Caco-2 (cell line): Measurements from ENCODE around the gene ZG16. TPM values are rescaled to one million over a fixed set of nuclear protein-coding genes. Genes with fewer than 3 reads are reported as not detected.
"Not testable (repeated sequence)": the region's sequence is repeated elsewhere in the genome, so short reads cannot be mapped to it uniquely, and the experiment has no call there.

Experiments used
- BruUV-seq: library from RNA; stranded (reverse); fragments of 400-500 nt; replicated peaks from 2 replicates; lab custom pipeline; 2021; lab: Mats Ljungman, UMichigan
- CTCF ChIA-PET: fragments of 300-600 bp; sonication (Branson Sonifier 250); formaldehyde crosslinking; loops from one replicate; lab custom pipeline; 2022; ENCODE audit warnings: antibody characterized with exemption; lab: Charles Lee
- POLR2A ChIA-PET: fragments of 300-600 bp; sonication (Branson Sonifier 250); formaldehyde crosslinking; loops from one replicate; lab custom pipeline; 2022; ENCODE audit warnings: antibody characterized with exemption; lab: Charles Lee
- DNase-seq, 2 experiments: peaks; one replicate each; pipeline versions ENCODE4 v3.0.0 to v3.0.0-alpha.2; 2020 to 2022
- H3K27me3 ChIP-seq: replicated peaks from 2 replicates; pipeline ENCODE4 v1.6.0; 2011; ENCODE audit warnings: low read length; ENCODE audit not compliant: control insufficient read depth, insufficient read depth
- H3K36me3 ChIP-seq: 2 replicates; pipeline ENCODE4 v1.5.1; 2011; ENCODE audit warnings: low read length; ENCODE audit not compliant: control insufficient read depth, insufficient read depth
- H3K4me1 ChIP-seq: fragments of 250-450 bp; sonication (Bioruptor Pico); 2 replicates; pipeline ENCODE4 v1.5.1; 2020; ENCODE audit warnings: mild to moderate bottlenecking
- H3K4me3 ChIP-seq: 2 replicates; pipeline ENCODE4 v1.5.1; 2011; ENCODE audit warnings: low read depth, mild to moderate bottlenecking, control low read depth, low read length
- H3K9me3 ChIP-seq: fragments of 250-450 bp; sonication (Bioruptor Pico); 2 replicates; pipeline ENCODE4 v1.5.1; 2020; ENCODE audit warnings: mild to moderate bottlenecking, moderate library complexity
- H3K27ac Mint-ChIP-seq: one replicate; pipeline ENCODE4 v1.8.0; 2022; ENCODE audit warnings: mixed read lengths; ENCODE audit not compliant: unreplicated experiment
- H3K27me3 Mint-ChIP-seq: one replicate; pipeline ENCODE4 v1.8.0; 2022; ENCODE audit warnings: mixed read lengths; ENCODE audit not compliant: insufficient read depth, unreplicated experiment
- H3K36me3 Mint-ChIP-seq: one replicate; pipeline ENCODE4 v1.8.0; 2022; ENCODE audit warnings: mild to moderate bottlenecking, mixed read lengths; ENCODE audit not compliant: insufficient read depth, unreplicated experiment
- H3K4me1 Mint-ChIP-seq: one replicate; pipeline ENCODE4 v1.8.0; 2022; ENCODE audit warnings: low read depth, mixed read lengths; ENCODE audit not compliant: unreplicated experiment
- H3K4me3 Mint-ChIP-seq: one replicate; pipeline ENCODE4 v1.8.0; 2022; ENCODE audit warnings: mild to moderate bottlenecking, moderate library complexity, mixed read lengths; ENCODE audit not compliant: unreplicated experiment
- H3K9me3 Mint-ChIP-seq: one replicate; pipeline ENCODE4 v1.8.0; 2022; ENCODE audit warnings: mixed read lengths; ENCODE audit not compliant: unreplicated experiment
- intact Hi-C: fragments of 100-400 bp; cut with micrococcal nuclease; formaldehyde crosslinking; loops from one replicate; pipeline ENCODE4 v1.10.0; 2022; ENCODE audit not compliant: unreplicated experiment
- total RNA-seq: library from RNA; stranded (reverse); gene quantifications from 2 replicates; pipeline ENCODE4 v1.2.3, GENCODE V29; 2022
- TF ChIP-seq, protein P1 (sequence below), 2 experiments: fragments of 200-600 bp in 1 of 2; IDR thresholded peaks; 1 replicate in 1 of 2; 2 replicates in 1 of 2; pipeline versions ENCODE4 v1.5.1 to v1.8.0; 2011 to 2022; ENCODE audit warnings: antibody characterized with exemption in 1 of 2, control low read depth in 1 of 2, inconsistent platforms in 1 of 2, low read depth in 1 of 2, low read length in 1 of 2, mild to moderate bottlenecking in 1 of 2, moderate library complexity in 1 of 2; ENCODE audit not compliant: insufficient read depth in 1 of 2, severe bottlenecking in 1 of 2, unreplicated experiment in 1 of 2

Gene ZG16
- total RNA-seq, 1 experiment from 2014 or later, result 1.9 TPM

DNA sequence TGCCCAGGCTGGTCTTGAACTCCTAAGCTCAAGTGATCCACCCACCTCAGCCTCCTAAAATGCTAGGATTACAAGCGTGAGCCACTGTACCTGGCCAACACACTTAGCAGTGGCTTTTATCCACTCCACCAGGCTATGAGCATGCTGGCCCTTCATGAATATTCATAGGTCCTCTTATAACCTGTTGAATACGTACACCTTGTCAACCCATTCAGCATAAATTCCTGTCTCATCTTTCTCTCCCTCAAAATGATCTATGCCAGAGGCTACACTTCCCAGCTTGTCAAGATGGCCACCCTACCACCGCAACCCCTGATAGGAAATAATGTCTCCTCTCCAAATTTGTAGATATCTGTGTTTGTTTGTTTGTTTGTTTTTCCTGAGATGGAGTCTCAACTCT is 11.0 kb upstream of the ZG16 start:
- Mint-ChIP-seq H3K4me3 (no peak overlapping the region), H3K9me3 (no peaks in the 10 kb centered on the region), H3K36me3 (no peaks in the 10 kb centered on the region), H3K27me3 (no peaks in the 10 kb centered on the region), H3K4me1 (peaks cover 24% of the 10 kb centered on the region), H3K27ac (no peak overlapping the region)
- Histone ChIP-seq H3K4me3 (no peak overlapping the region), H3K4me1 (peaks cover 8% of the 10 kb centered on the region), H3K9me3 (no peaks in the 10 kb centered on the region), H3K36me3 (peaks cover 1% of the 10 kb centered on the region; the same call in 1 of the 2 replicates), H3K27me3 (no peaks in the 10 kb centered on the region)
- ChIA-PET CTCF (no interaction called here), POLR2A (no interaction called here)
- DNase-seq, result no peak
- no TSS peak for BruUV-seq
- TF ChIP-seq, protein P1, sequence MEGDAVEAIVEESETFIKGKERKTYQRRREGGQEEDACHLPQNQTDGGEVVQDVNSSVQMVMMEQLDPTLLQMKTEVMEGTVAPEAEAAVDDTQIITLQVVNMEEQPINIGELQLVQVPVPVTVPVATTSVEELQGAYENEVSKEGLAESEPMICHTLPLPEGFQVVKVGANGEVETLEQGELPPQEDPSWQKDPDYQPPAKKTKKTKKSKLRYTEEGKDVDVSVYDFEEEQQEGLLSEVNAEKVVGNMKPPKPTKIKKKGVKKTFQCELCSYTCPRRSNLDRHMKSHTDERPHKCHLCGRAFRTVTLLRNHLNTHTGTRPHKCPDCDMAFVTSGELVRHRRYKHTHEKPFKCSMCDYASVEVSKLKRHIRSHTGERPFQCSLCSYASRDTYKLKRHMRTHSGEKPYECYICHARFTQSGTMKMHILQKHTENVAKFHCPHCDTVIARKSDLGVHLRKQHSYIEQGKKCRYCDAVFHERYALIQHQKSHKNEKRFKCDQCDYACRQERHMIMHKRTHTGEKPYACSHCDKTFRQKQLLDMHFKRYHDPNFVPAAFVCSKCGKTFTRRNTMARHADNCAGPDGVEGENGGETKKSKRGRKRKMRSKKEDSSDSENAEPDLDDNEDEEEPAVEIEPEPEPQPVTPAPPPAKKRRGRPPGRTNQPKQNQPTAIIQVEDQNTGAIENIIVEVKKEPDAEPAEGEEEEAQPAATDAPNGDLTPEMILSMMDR (IDR thresholded peaks at IDR 0.05; ENCODE audit: insufficient read depth in 1 of 2, low read depth in 1 of 2, low read length in 1 of 2, severe bottlenecking in 1 of 2, unreplicated experiment in 1 of 2), result no peak
- intact Hi-C loops, result no loop called here

DNA sequence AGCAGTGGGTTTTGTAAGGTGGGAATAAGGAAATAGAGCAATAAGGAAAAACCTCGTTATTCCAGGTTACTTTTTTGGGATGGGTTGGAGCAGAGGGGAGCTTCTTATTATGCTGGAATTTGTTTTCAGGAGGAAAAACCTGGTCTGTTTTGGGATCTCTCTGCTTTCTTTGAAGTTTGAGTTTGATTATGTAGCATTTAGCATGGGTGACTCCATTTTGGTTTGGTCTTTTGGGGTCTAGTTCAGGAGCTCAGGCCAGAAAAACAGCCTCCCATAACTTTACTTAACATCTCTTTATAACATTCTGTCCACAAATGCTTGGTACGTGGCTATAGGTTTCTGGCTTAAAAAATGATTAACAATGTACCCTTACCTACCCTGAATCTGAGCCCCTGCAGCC is 8.5 kb upstream of the ZG16 start:
- CTCF ChIA-PET, result interaction anchor here (0.7 kb wide), 1 partner anchor 11 kb away, joined by 3 read pairs; no protein-coding TSS in a partner anchor
- Histone ChIP-seq H3K4me3 (no peak overlapping the region), H3K4me1 (peaks cover 10% of the 10 kb centered on the region), H3K36me3 (no peaks in the 10 kb centered on the region), H3K27me3 (no peaks in the 10 kb centered on the region), H3K9me3 (no peaks in the 10 kb centered on the region)
- intact Hi-C loops, result no loop called here
- Mint-ChIP-seq H3K4me1 (peaks cover 24% of the 10 kb centered on the region), H3K27ac (no peak overlapping the region), H3K27me3 (no peaks in the 10 kb centered on the region), H3K4me3 (no peak overlapping the region), H3K9me3 (peaks cover 2% of the 10 kb centered on the region), H3K36me3 (peaks cover 6% of the 10 kb centered on the region)
- TF ChIP-seq, protein P1 (IDR thresholded peaks at IDR 0.05; ENCODE audit: insufficient read depth in 1 of 2, low read depth in 1 of 2, low read length in 1 of 2, severe bottlenecking in 1 of 2, unreplicated experiment in 1 of 2), result no peak
- POLR2A ChIA-PET, result no interaction called here
- no TSS peak for BruUV-seq
- no peak for DNase-seq

DNA sequence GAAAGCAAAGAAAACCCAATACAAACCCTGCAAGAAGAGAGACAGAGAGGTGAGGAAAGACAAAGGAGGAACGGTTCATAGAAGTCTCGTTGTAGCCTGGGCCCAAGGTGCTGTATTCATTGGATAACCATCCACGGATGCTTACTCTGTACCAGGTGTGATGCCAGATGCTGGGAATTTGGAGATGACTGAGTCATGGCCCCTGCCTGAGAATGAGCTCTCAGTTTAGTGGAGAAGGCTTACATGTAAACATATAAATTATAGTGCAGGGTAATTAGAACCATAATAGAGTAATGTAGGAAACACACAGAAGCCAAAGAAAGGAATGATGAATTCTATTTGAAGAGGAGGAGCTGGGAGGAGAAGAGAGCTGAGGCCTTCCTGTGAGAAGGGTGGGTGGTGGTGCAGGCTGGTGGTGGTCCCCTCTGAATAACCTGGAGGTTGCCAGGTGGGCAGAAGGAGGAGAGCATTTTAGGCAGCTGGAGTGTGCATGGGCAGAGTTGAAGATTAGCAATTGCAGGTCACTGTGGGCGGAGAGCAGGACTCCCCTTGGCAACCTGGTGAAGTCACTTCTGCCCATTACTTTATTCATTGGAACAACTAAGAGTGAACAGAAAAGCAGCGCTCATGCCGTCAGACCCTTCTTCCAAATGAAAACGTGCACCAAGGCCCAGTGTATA is 7.7 kb upstream of the ZG16 start:
- H3K9me3 ChIP-seq, result no peaks in the 10 kb centered on the region
- Mint-ChIP-seq H3K27me3 (no peaks in the 10 kb centered on the region), H3K4me1 (peaks cover 30% of the 10 kb centered on the region), H3K4me3 (no peak overlapping the region), H3K9me3 (peaks cover 10% of the 10 kb centered on the region), H3K27ac (peak overlapping the region; percentile 34), H3K36me3 (peaks cover 6% of the 10 kb centered on the region)
- ChIA-PET POLR2A (no interaction called here), CTCF (no interaction called here)
- BruUV-seq, result no TSS peak
- TF ChIP-seq, protein P1 (IDR thresholded peaks at IDR 0.05; ENCODE audit: insufficient read depth in 1 of 2, low read depth in 1 of 2, low read length in 1 of 2, severe bottlenecking in 1 of 2, unreplicated experiment in 1 of 2), result no peak
- no peaks in the 10 kb centered on the region for H3K27me3 ChIP-seq
- DNase-seq, result no peak
- no peaks in the 10 kb centered on the region for H3K36me3 ChIP-seq
- intact Hi-C loops, result no loop called here
- H3K4me3 ChIP-seq, result no peak overlapping the region
- H3K4me1 ChIP-seq, result peaks cover 5% of the 10 kb centered on the region

DNA sequence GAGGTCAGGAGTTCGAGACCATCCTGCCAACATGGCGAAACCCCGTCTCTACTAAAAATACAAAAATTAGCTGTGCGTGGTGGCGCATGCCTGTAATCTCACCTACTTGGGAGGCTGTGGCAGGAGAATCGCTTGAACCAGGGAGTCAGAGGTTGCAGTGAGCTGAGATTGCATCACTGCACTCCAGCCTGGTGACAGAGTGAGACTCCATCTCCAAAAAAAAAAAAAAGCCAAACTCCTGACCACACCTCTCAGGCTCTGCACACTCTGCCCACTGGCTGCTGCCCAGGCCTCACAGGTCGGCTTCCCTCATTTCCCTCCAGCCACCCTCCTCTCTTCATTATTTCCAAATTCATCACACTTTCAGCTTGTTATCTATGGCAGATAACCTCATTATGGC is 5.7 kb upstream of the ZG16 start:
- H3K36me3 Mint-ChIP-seq, H3K4me3 ChIP-seq, H3K9me3 ChIP-seq, H3K36me3 ChIP-seq, H3K9me3 Mint-ChIP-seq, POLR2A ChIA-PET, H3K27me3 ChIP-seq, H3K27me3 Mint-ChIP-seq, H3K27ac Mint-ChIP-seq, BruUV-seq, DNase-seq, intact Hi-C loops, H3K4me3 Mint-ChIP-seq: not testable (repeated sequence)
- CTCF ChIA-PET, result interaction anchor here (1.0 kb wide), 1 partner anchor 72 kb away, joined by 5 read pairs; no protein-coding TSS in a partner anchor
- H3K4me1 ChIP-seq, result peaks cover 13% of the 10 kb centered on the region
- peaks cover 34% of the 10 kb centered on the region for H3K4me1 Mint-ChIP-seq
